ENCODE results near the gene CYB5R4. TPM values are rescaled to one million over a fixed set of nuclear protein-coding genes. Genes with fewer than 3 reads are reported as not detected.

The CYB5R4 gene
- polyA plus RNA-seq, 1 experiment = 13.7 TPM

DNA sequence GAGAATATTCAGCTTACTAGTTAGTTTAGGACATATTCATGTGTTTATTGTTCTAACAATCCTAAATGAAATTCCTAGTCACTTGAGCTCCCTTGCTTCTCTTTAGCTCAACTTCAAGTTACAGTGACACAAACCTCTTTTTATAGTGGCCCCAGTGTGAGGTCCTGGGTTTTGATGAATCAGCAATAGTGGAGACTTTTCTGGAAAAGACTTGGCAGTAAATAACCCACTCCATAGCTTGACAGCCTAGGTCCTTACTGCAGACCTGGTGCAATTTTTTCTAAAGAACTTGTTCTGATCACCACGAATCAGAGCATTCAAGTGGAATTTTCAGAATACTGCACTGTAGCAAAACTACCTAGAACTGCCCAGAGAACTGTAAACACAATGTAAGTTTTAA is 13.2 kb upstream of the CYB5R4 start:
- no peak overlapping the region for H3K4me3 ChIP-seq (ENCODE audit: low read depth, low read length)
- CTCF ChIA-PET = no interaction called here
- POLR2A ChIA-PET = no interaction called here

DNA sequence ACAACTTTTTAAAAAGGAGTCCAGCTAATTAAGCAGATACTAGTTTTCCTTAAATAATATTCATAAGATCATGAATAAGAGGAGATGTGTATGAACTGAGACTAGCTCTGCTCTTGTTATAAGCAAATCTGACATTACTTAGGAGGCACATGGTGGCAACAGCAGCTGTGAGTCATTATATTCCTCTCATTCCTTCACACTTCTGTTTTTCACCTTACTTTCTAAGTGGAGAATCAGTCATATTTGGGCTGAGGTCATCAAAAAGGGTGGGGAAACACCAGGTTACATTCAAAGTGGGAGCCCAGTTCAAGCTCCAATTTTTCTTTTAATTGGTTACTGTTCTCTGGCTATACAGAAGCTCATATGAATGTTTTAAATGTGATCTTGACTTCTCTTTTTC is 12.3 kb upstream of the CYB5R4 start:
- H3K27me3 ChIP-seq (ENCODE audit: control insufficient read depth, insufficient read depth, low read length) = no peaks in the 10 kb centered on the region
- H3K27ac ChIP-seq (ENCODE audit: low read depth, low read length) = no peak overlapping the region
- no peak for DNase-seq (ENCODE audit: low read depth, low spot score)
- no peak for TF ChIP-seq CTCF (IDR thresholded peaks at IDR 0.05; ENCODE audit: low read depth, low read length)
- POLR2A ChIA-PET = no interaction called here
- CTCF ChIA-PET = no interaction called here
- H3K4me3 ChIP-seq (ENCODE audit: low read depth, low read length) = no peak overlapping the region
- no peaks in the 10 kb centered on the region for H3K9me3 ChIP-seq (ENCODE audit: control insufficient read depth, insufficient read depth, low read length)

More for the DNA sequence above, 13.2 kb upstream of the CYB5R4 start:
- TF ChIP-seq CTCF (IDR thresholded peaks at IDR 0.05; ENCODE audit: low read depth, low read length) = no peak
- Histone ChIP-seq H3K27me3 (ENCODE audit: control insufficient read depth, insufficient read depth, low read length) (no peaks in the 10 kb centered on the region), H3K9me3 (ENCODE audit: control insufficient read depth, insufficient read depth, low read length) (no peaks in the 10 kb centered on the region), H3K27ac (ENCODE audit: low read depth, low read length) (no peak overlapping the region)
- DNase-seq (ENCODE audit: low read depth, low spot score) = no peak

GRCh38 chr6:83849127-83849526 is 10.4 kb upstream of the CYB5R4 start:
- Histone ChIP-seq H3K27me3 (ENCODE audit: control insufficient read depth, insufficient read depth, low read length) (peaks cover 4% of the 10 kb centered on the region), H3K9me3 (ENCODE audit: control insufficient read depth, insufficient read depth, low read length) (no peaks in the 10 kb centered on the region; the same call in 1 of the 2 replicates), H3K27ac (ENCODE audit: low read depth, low read length) (no peak overlapping the region), H3K4me3 (ENCODE audit: low read depth, low read length) (no peak overlapping the region)
- DNase-seq (ENCODE audit: low read depth, low spot score) = no peak
- ChIA-PET POLR2A (no interaction called here), CTCF (no interaction called here)
- TF ChIP-seq CTCF (IDR thresholded peaks at IDR 0.05; ENCODE audit: low read depth, low read length) = no peak

- ChIA-PET POLR2A (no interaction called here), CTCF (no interaction called here)
- H3K27ac ChIP-seq (ENCODE audit: low read depth, low read length) = no peak overlapping the region
These were observed 9.9 kb upstream of the CYB5R4 start for GRCh38 chr6:83849610-83850009.

More at GRCh38 chr6:83849610-83850009, 9.9 kb upstream of the CYB5R4 start:
- TF ChIP-seq CTCF (IDR thresholded peaks at IDR 0.05; ENCODE audit: low read depth, low read length) = no peak
- no peaks in the 10 kb centered on the region; the same call in 1 of the 2 replicates for H3K9me3 ChIP-seq (ENCODE audit: control insufficient read depth, insufficient read depth, low read length)
- H3K4me3 ChIP-seq (ENCODE audit: low read depth, low read length) = no peak overlapping the region
- no peak for DNase-seq (ENCODE audit: low read depth, low spot score)
- peaks cover 5% of the 10 kb centered on the region for H3K27me3 ChIP-seq (ENCODE audit: control insufficient read depth, insufficient read depth, low read length)
